Activated T-helper 2 cell treated with anti-CD3 and anti-CD28 coated beads, Interferon-gamma antibody, Interleukin-2, Interleukin-4, amounts not matched to agents 10 μg/mL and 5 μg/mL and 100 μg/mL, durations not matched to agents 14 hours and 24 hours and 36 hours (primary cell): ENCODE measurements around the gene PEX3. TPM values are rescaled to one million over a fixed set of nuclear protein-coding genes. Genes with fewer than 3 reads are reported as not detected.

ENCODE experiments used
- DNase-seq: peaks from one replicate; pipeline ENCODE4 v3.0.0; 2021; ENCODE audit warnings: low spot score
- H3K27ac Mint-ChIP-seq: one replicate; pipeline ENCODE4 v1.8.0; 2021; ENCODE audit warnings: mixed read lengths
- H3K27me3 Mint-ChIP-seq: one replicate; pipeline ENCODE4 v1.8.0; 2021; ENCODE audit warnings: low read depth, mixed read lengths
- H3K36me3 Mint-ChIP-seq: one replicate; pipeline ENCODE4 v1.8.0; 2021; ENCODE audit warnings: low read depth, mixed read lengths
- H3K4me1 Mint-ChIP-seq: one replicate; pipeline ENCODE4 v1.8.0; 2021; ENCODE audit warnings: low read depth, mixed read lengths
- H3K4me3 Mint-ChIP-seq: one replicate; pipeline ENCODE4 v1.8.0; 2021; ENCODE audit warnings: low read depth, mild to moderate bottlenecking, moderate library complexity, mixed read lengths
- H3K9me3 Mint-ChIP-seq: one replicate; pipeline ENCODE4 v1.8.0; 2021; ENCODE audit warnings: mixed read lengths
- intact Hi-C: fragments of 100-400 bp; cut with micrococcal nuclease; formaldehyde crosslinking; loops from one replicate; pipeline ENCODE4 v1.15.1; 2023
- total RNA-seq: library from RNA; stranded (reverse); gene quantifications from 2 replicates; pipeline ENCODE4 v1.2.3, GENCODE V29; 2022

PEX3 gene, protein sequence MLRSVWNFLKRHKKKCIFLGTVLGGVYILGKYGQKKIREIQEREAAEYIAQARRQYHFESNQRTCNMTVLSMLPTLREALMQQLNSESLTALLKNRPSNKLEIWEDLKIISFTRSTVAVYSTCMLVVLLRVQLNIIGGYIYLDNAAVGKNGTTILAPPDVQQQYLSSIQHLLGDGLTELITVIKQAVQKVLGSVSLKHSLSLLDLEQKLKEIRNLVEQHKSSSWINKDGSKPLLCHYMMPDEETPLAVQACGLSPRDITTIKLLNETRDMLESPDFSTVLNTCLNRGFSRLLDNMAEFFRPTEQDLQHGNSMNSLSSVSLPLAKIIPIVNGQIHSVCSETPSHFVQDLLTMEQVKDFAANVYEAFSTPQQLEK
- total RNA-seq: 21.4 and 23.6 TPM in 2 replicates

DNA sequence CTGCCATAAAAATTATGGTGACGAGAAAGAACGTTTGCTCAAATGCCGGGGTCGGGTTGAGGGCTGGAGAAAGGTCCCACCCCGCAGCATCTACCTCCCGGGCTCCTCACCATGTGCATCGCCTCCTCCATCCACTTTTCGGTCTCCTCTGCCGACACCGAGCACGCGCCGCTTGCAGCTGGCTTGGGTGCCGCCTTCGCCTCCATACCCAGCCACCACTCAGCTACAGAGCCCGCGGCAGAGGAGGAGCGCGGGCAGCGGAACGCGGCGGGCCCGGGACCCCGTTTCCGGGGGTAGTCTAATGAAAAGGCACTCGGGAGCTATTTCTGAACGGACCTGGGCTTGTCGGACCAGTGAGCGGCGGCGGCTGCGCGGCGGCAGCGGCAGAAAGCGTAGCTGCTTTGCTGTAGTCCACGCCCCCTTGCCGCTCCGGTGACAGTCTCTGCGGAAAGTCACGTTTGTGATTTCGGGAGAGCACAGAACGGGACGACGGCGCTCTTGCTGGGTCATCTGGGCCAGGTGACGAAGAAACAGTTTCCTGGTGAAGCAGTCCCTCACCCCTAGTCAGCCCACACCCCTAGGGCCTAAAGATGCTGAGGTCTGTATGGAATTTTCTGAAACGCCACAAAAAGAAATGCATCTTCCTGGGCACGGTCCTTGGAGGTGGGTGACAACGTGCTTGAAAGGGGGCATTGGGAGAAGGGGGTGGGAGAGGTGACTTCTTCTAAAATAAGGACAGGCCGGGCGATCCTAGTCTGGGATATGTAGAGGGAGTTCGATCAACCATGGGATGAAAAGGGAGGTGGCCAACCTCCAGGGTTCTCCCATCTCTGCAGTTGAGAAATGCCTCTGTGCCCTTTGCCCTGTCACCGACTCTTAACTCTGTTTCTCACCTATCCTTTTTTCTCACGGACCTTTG is at the start of gene PEX3, which contains the start of gene ADAT2:
Gene PEX3 (plus strand): TSS at position 353 of the 919 bp plus-strand sequence. CDS start 238 bp downstream, at position 591.
Gene ADAT2 (minus strand): TSS at position 243 of the 919 bp plus-strand sequence. CDS start 37 bp downstream, at position 206.
- peak within 1 kb of the TSS; percentile 97 for H3K27ac Mint-ChIP-seq
- DNase-seq: peak; percentile 93
- peaks cover 24% of the 10 kb centered on the region for H3K36me3 Mint-ChIP-seq
- H3K9me3 Mint-ChIP-seq: no peaks in the 10 kb centered on the region
- H3K27me3 Mint-ChIP-seq: no peaks in the 10 kb centered on the region
- peaks cover 36% of the 10 kb centered on the region for H3K4me1 Mint-ChIP-seq
- peak within 1 kb of the TSS; percentile 94 for H3K4me3 Mint-ChIP-seq
- intact Hi-C loops: loop anchor here (1.0 to 10.0 kb wide), 6 partner anchors 9 to 645 kb away; partner anchors contain the start of genes FUCA2, HIVEP2, LTV1 and SF3B5

DNA sequence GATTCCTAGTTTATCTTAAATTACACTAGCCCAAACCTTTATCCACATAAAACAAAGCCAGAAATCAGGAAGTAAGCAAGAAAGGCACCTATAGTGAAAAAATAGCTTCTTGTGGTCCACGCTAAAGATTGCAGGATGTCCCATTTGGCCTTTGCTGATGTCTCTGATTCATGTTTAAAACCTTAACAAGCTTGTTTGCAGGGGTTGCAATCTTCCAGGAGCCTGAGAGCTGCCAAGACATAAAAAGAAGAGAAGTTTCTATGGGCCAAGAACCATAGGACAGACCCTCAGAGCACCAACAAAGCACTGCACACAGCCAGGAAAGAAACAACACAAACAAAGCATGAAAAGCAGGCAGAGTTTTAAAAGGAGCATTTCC is 49.5 kb upstream of the PEX3 start:
- no peaks in the 10 kb centered on the region for H3K9me3 Mint-ChIP-seq
- H3K36me3 Mint-ChIP-seq: no peaks in the 10 kb centered on the region
- H3K4me3 Mint-ChIP-seq: no peak overlapping the region
- H3K4me1 Mint-ChIP-seq: peaks cover 13% of the 10 kb centered on the region
- H3K27me3 Mint-ChIP-seq: no peaks in the 10 kb centered on the region
- no peak for DNase-seq
- H3K27ac Mint-ChIP-seq: no peak overlapping the region
- intact Hi-C loops: no loop called here

DNA sequence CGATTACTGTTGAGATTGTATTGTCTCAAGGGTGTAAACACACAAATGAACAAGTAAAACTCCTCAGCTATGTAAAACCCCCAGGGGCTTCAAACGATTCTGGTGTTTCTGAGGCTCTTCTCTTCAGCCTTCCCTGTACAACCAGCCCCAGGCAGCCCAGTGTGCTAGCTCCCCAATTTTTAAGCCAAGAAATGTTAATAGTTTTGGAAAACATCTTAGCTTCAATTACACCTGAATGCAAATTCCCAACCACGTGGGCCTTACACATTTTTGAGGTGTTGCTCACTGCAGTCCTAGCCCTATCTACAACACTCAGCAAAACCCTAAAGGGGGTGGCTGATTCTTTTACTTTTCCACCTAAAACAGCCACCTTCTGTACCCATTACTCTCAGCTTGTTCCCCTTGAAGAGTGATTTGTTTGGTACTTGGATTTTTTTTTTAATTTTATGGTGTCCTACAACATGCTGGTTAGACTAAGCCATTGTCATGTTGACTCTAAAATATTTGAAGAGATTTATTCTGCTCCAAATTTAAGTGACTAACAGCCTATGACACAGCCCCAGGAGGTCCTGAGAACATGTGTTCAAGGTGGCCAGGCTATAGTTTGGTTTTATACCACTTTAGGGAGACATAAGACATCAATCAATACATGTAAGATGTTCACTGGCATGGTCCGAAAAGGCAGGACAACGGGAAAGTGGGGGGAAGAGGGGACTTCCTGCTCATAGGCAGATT is 48.8 kb upstream of the PEX3 start:
- intact Hi-C loops: no loop called here
- no peaks in the 10 kb centered on the region for H3K9me3 Mint-ChIP-seq
- H3K4me1 Mint-ChIP-seq: peaks cover 13% of the 10 kb centered on the region
- no peak overlapping the region for H3K4me3 Mint-ChIP-seq
- H3K36me3 Mint-ChIP-seq: no peaks in the 10 kb centered on the region
- no peak overlapping the region for H3K27ac Mint-ChIP-seq
- DNase-seq: no peak
- H3K27me3 Mint-ChIP-seq: no peaks in the 10 kb centered on the region

DNA sequence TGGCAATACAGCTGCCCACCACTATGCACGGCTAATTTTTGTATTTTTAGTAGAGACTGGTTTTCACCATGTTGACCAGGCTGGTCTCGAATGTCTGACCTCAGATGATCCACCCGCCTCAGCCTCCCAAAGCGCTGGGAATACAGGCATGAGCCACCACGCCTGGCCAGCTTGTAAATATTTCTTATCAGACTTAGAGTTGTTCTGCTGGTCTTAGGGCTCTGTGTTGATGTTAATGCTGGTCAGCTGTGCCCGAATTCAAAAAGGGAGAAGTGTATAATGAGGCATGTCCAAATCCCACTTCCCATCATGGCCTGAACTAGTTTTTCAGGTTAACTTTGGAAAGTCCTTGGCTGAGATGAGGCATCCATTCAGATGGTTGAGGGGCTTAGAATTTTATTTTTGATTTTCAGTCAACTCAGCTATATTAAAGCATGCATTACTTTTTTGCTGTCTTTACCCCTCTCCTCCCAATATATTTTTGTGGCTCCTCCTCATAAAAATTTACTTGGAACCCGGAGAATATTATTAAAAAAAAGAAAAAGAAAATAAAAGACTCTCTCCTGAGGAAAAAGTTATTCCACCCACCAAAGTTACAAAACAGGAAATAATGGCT is 47.8 kb upstream of the PEX3 start:
- DNase-seq: no peak
- intact Hi-C loops: no loop called here
- Mint-ChIP-seq H3K4me3 (no peak overlapping the region), H3K27me3 (no peaks in the 10 kb centered on the region), H3K4me1 (peaks cover 13% of the 10 kb centered on the region), H3K27ac (no peak overlapping the region), H3K36me3 (no peaks in the 10 kb centered on the region), H3K9me3 (no peaks in the 10 kb centered on the region)

DNA sequence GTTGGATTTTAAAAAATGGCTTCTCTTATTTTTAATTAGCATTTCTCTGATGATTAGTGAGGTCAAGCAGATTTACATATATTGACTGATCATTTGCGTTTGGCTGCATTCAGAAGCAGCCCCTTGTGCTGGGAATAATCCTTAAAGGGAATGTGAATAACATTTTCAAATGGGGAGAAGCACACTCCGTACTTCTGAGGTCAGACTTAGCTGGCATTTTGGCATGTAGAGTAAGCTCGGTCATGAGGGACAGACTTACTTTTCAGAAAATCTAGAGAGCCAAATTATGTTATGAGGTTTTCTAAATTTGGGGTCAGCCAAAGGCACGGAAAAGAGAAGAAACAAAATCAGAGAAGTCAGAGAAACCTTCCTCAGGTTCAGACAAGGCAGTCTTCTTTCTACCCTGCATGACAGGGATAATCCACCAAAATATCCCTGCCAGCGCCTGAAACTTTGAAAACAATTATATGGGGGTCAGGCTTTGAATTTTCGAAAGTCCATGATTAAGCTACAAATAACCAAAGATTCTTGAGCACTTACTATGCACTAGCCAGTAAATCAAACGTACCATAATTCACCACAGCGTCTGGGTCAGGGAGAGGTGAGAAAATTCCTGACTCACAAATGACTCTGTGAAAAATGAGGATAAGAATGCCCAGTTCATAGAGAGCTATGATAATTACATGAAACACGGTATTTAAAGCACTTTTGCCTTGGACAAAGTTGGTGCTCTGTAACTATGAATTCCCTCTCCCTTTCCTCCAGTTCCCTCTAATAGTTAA is 45.0 kb upstream of the PEX3 start:
- no peaks in the 10 kb centered on the region for H3K9me3 Mint-ChIP-seq
- DNase-seq: no peak

DNA sequence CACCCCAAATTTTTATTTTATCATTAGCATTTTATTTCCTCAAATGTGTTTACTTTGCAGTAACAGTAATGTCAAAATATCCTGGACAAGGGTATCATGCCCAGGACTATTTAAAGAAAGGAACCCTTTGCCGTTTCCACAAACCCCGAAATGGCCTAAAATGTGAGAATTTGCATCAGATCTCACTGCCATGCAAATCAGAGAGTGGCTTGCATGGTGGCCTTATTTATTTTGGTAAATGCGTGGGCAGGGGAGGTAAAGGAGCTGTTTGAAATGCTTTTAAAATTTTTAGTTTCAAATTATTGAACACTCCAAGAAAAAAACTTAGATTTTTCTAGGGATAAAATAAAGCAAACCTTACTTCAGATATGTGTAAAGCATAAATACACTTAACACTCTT is 43.9 kb upstream of the PEX3 start:
- H3K9me3 Mint-ChIP-seq: no peaks in the 10 kb centered on the region
- no peaks in the 10 kb centered on the region for H3K4me1 Mint-ChIP-seq

More for the DNA sequence above, 45.0 kb upstream of the PEX3 start:
- H3K4me1 Mint-ChIP-seq: peaks cover 7% of the 10 kb centered on the region
- H3K27me3 Mint-ChIP-seq: no peaks in the 10 kb centered on the region
- H3K4me3 Mint-ChIP-seq: no peak overlapping the region
- intact Hi-C loops: no loop called here
- no peaks in the 10 kb centered on the region for H3K36me3 Mint-ChIP-seq
- H3K27ac Mint-ChIP-seq: no peak overlapping the region

DNA sequence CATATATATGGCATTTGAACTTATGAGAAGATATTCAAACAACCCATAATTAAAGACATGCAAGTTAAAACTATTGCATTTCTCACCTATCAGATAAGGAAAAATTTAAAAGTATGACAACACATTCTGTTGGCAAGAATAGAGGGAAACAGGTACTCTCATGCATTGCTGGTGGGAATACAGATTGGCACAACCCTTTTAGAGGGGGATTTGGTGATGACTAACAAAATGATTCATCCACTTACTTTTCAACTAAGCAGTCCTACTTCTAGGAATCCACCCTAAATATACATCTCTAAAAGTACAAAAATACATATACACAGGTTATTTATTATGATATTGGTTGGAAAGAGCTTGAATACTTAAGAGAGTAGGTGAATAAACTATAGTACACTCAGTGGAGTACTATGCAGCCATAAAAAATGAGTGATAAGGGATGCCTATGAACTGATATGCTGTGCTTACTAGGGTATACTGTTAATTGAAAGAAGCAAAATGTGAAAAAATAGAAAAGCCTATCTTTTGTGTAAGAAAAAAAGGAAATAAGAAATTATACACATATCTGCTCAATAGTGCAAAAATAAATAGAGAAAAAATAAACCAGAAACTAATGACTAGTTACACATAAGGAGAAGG is 42.3 kb upstream of the PEX3 start:
- Mint-ChIP-seq H3K36me3 (no peaks in the 10 kb centered on the region), H3K9me3 (no peaks in the 10 kb centered on the region), H3K27ac (no peak overlapping the region), H3K4me1 (no peaks in the 10 kb centered on the region), H3K27me3 (no peaks in the 10 kb centered on the region), H3K4me3 (no peak overlapping the region)
- DNase-seq: no peak
- intact Hi-C loops: no loop called here

More for the DNA sequence above, 43.9 kb upstream of the PEX3 start:
- DNase-seq: no peak
- Mint-ChIP-seq H3K4me3 (no peak overlapping the region), H3K36me3 (no peaks in the 10 kb centered on the region), H3K27ac (no peak overlapping the region), H3K27me3 (no peaks in the 10 kb centered on the region)
- intact Hi-C loops: no loop called here

DNA sequence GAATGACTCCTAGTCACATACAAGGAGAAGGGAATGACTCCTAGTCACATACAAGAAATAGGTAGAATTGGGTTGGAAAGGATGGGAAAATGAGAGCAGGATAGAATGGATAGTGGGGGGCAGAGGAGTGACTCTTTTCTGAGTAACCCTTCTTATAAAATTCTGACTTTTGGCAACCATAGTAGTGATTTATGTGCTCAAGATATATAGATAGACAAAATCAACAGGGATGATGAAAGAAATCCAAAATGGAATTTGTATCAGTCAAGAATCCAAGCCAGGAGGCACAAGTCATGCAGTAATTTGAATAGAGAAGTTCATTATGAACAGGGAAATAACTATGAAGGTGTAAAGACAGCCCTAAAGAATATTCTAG is 41.8 kb upstream of the PEX3 start:
- Mint-ChIP-seq H3K4me3 (no peak overlapping the region), H3K27ac (no peak overlapping the region), H3K4me1 (no peaks in the 10 kb centered on the region), H3K27me3 (no peaks in the 10 kb centered on the region), H3K9me3 (no peaks in the 10 kb centered on the region), H3K36me3 (no peaks in the 10 kb centered on the region)
- DNase-seq: no peak
- intact Hi-C loops: no loop called here

DNA sequence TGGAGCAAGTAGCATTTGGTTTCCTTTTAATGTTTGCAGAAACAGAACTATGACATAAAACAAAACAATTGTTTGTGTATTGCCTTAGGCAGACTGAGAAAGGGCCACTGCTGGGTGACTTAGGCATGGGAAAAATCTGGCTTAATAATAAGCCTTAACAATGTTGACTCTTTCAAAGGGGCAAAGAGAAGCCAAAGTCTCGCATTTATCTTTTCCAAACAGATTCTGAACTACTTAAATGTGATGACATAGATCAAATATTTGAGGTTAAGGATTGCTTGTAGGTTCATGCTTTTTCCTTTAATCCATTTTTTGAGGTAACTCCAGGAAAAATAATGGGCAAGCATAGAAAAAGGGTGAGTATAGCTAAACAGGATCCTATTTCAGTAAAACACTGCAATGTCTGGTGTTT is 39.7 kb upstream of the PEX3 start:
- DNase-seq: no peak
- Mint-ChIP-seq H3K27ac (no peak overlapping the region), H3K4me3 (no peak overlapping the region), H3K4me1 (no peaks in the 10 kb centered on the region), H3K27me3 (no peaks in the 10 kb centered on the region), H3K9me3 (no peaks in the 10 kb centered on the region), H3K36me3 (peaks cover 2% of the 10 kb centered on the region)
- intact Hi-C loops: no loop called here

DNA sequence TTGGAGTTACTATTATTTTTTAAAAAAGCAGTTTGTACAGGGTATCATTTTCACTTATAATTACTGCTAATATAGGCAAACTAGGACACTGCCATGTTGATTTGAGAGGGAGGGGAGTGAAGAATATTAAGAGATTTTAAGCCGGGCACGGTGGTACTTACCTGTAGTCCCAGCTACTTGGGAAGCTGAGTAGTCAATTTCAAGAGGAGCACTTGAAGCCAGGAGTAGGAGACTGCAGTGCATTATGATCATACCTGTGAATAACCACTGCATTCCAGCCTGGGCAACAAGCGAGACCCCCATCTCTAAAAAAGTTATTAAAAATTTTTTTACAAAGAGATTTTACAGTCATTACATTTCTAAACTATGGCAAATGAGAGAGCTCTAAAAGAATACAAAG is 35.8 kb upstream of the PEX3 start:
- intact Hi-C loops: no loop called here
- Mint-ChIP-seq H3K36me3 (peaks cover 2% of the 10 kb centered on the region), H3K4me1 (peaks cover 1% of the 10 kb centered on the region), H3K27me3 (no peaks in the 10 kb centered on the region), H3K4me3 (no peak overlapping the region), H3K27ac (no peak overlapping the region), H3K9me3 (no peaks in the 10 kb centered on the region)
- DNase-seq: no peak

DNA sequence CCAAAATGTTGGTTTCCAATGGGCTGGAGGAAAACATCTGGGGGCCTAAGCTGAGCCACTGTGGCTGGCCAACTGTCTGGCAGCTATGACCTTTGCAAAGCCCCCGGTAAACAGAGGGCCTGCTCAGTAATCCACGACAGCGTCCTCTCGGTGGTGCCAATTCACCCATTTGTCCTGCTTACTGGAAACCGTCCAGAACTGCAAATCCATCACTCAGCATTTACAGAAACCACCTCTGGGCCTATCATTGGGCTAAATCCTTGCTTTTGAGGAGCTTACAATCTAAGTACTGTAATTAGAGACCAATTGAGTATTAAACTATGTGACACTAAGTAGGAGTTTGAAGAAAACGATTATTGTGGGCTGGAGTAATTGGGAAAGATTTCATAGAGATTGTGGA is 31.1 kb upstream of the PEX3 start:
- Mint-ChIP-seq H3K36me3 (peaks cover 12% of the 10 kb centered on the region), H3K27me3 (no peaks in the 10 kb centered on the region), H3K4me3 (no peak overlapping the region), H3K9me3 (no peaks in the 10 kb centered on the region), H3K4me1 (peaks cover 1% of the 10 kb centered on the region), H3K27ac (no peak overlapping the region)
- DNase-seq: no peak
- intact Hi-C loops: no loop called here
